Medulla oblongata (tissue), 1 donor: Measurements from ENCODE around the gene OSBP2.
A peak's percentile ranks its signal among the peaks of the same experiment; 100 is the strongest.

Experiments
- DNase-seq: peaks from one replicate; pipeline ENCODE4 v3.0.0-alpha.2; 2015; ENCODE audit errors: extremely low spot score

The OSBP2 gene

GRCh38 chr22:30903876-30904460 lies 209.3 kb downstream of the OSBP2 start:
- DNase-seq, result no peak

GRCh38 chr22:30905696-30906341 lies 211.1 kb downstream of the OSBP2 start:
- DNase-seq, result no peak

DNA sequence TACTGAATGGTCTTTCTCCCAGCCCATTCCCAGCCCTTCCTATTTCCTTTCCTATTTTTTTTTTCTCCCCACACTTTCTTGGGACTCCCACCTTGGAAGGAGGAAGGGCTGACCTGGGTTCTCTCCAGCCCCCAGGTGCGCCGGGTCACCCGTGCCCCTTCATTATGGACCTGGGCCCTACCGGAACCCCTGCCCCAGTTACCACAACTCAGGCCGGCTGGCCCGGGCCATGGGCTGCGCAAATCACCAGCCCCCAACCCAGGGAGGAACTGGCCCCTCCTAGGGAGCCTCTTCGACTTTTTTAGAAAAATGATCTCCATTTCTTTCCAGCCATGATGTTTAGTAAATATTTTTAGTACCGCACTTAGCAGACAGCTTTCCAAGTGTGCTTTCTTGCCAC lies 211.7 kb downstream of the OSBP2 start:
- DNase-seq, result no peak

- DNase-seq, result no peak
Observed at GRCh38 chr22:30906946-30907345, 212.3 kb downstream of the OSBP2 start.

- DNase-seq, result no peak
Observed at GRCh38 chr22:30908051-30908461, 213.4 kb downstream of the OSBP2 start.

DNA sequence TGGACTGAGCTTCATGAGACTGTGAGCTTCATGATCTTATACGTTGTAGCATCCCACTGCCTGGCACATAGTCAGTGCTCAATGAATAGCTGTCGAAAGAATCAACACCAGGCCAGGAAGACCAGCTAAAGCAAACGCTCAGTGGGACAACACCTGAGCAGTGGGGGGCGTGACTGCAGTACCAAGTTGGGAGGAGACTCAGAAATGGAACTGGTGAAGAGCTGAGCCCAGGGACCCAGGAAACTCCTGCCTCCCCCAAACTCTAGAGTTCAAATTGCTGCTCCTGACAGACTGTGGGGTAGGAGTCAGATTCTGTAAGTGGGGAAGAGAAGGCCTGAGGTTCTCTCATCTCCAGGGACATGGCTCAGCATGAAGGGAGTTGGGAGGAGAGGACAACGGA lies 214.6 kb downstream of the OSBP2 start:
- no peak for DNase-seq

DNA sequence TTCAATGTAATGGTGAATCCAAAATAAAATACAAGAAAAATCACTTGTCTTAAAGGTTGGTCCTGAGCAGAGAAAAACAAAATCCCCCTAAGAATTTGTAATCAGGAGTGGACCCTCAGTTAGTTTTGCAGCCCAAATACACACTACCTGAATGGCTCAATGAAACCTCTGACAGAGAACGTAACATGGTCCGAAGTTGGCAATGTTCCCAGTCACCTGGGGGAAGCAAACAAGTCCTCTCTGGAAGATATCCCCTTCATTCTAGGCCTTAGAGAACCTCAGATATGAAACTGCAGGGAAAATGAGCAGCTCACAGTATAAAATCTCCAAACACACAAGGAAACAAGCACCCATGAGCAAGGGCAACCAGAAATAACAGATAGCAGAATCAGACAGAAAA lies 215.7 kb downstream of the OSBP2 start:
- no peak for DNase-seq

- no peak for DNase-seq
Observed at GRCh38 chr22:30918761-30919160, 224.1 kb downstream of the OSBP2 start.

DNA sequence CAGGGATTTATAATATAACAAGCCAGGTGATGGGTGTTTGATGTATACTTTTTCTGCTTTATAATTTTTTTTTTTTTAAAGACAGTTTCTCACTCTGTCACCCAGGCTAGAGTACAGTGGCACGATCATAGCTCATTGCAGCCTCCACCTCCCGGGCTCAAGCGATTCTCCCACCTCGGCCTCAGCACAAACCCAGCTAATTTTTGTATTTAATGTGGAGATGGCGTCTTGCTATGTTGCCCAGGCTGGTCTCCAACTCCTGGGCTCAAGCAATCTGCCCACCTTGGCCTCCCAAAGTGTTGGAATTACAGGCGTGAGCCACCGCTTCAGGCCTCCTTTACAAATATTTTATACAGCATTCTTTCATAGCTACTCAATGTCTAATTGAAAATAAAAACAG lies 225.3 kb downstream of the OSBP2 start:
- DNase-seq, result no peak

DNA sequence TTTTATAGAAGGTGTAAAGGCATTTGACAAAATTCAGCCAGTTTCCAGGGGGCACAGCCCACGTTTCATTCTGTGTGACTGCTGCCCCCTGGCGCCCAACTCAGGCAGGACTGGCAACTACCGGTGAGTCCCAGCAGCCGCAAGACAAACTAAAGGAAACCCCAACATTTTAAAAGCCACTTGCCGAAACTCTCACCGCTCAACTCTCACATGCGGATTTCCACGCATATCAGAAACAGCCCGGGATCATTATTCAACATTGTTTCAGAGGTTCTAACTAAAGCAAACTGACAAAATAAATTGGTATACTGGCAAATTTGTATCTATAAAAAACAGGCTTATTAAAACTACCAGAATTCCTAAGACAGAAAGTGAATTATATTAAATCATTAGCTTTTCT lies 225.7 kb downstream of the OSBP2 start:
- DNase-seq, result peak; percentile 85

DNA sequence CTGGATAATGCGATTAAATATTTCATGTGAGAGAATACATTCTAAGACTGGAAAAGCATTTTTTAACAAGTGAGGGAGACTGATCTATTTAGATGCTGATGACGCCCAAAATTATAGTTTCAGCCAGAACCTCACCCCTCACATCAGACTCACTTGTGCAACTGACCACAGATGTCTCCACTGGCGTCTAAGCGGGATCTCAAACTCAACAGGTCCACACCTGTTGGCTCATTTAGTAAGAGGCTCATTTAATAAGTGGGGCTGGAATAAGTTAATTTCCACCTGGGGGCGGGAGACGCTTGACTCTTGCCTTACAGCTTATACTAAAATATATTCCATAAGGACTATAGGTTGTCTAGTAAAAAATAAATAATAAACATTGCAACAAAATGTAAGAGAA lies 226.4 kb downstream of the OSBP2 start:
- DNase-seq, result no peak

- DNase-seq, result peak; percentile 45
Observed at GRCh38 chr22:30922151-30922611, 227.5 kb downstream of the OSBP2 start.

GRCh38 chr22:30923168-30923900 lies 228.7 kb downstream of the OSBP2 start:
- DNase-seq, result no peak

GRCh38 chr22:30925667-30926066 lies 231.0 kb downstream of the OSBP2 start:
- DNase-seq, result no peak

GRCh38 chr22:30926706-30927105 lies 232.0 kb downstream of the OSBP2 start:
- DNase-seq, result no peak

- DNase-seq, result no peak
Observed at GRCh38 chr22:30927806-30928205, 233.1 kb downstream of the OSBP2 start.

GRCh38 chr22:30928401-30928800 lies 233.7 kb downstream of the OSBP2 start:
- DNase-seq, result no peak

DNA sequence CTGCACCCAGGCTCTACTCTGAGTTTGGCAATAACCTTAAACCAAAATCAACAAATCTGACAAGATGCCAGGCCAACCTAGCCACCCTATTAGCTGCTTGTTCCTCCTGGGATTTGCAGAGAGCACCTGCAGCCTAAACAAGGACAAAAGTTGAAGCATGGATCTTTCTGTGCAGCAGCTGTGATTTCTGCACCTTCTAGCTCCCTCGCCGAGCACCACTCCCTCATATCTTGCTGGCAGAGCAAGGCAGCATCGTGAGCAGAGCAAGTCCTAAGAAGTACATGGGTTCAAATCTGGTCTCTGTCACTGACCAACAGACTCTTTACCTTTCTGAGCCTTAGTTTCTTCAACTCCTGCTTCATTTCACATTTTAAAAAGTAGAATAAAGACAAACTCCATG lies 235.6 kb downstream of the OSBP2 start:
- no peak for DNase-seq

GRCh38 chr22:30931541-30932300 lies 237.0 kb downstream of the OSBP2 start:
- no peak for DNase-seq

- no peak for DNase-seq
Observed at GRCh38 chr22:30932661-30933060, 238.0 kb downstream of the OSBP2 start.

DNA sequence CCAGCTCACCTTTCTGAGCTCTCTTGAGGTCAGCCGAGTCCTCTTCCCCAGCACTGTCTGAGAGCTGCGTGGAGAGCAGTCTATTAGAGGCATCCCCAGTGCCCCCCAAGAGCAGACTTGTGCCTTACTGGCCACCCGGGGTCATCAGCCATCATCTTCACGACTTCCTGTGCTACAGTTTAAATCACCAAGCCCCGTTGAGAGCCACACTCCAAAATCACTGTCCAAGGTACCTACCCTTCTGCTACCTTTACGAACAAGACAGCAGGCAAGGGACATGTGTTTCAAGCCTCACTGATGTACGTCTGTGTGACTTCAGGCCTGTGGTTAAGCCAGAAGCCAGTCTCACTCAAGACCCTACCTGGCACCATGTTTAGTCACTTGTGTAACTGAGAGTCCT lies 238.8 kb downstream of the OSBP2 start:
- DNase-seq, result no peak

DNA sequence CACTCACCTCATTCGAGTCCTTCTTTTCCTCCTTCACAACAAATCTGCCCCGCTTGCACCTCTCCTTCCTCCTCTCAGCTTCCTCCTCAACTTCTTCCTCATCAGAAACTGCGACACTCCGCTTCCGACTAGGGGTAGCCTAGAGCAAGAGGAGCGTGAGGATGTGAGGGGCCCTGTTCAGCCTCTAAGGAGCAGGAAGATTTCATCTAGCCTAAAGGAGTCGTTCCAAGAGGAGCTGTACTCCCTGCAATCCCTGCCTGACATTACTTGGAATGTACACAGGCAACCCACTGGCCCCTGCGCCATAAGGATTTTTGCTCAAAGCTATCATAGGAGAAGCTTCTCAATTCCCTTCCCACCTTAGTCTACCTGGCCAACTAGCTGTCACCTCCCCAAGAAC lies 239.4 kb downstream of the OSBP2 start:
- no peak for DNase-seq
